DOHH2 (cell line): ENCODE results near the gene LSM14B.
A peak's percentile ranks its signal among the peaks of the same experiment; 100 is the strongest.

Experiments
- H3F3A ChIP-seq: fragments of 200-600 bp; sonication (generic), shearing (Covaris generic); 2 replicates; pipeline ENCODE4 v1.6.0; 2016; ENCODE audit warnings: antibody characterized with exemption, mild to moderate bottlenecking; ENCODE audit not compliant: control insufficient read depth, insufficient read depth
- H3K27ac ChIP-seq: fragments of 200-600 bp; sonication (generic); 2 replicates; pipeline ENCODE4 v1.5.1; 2014; ENCODE audit warnings: low read depth, mild to moderate bottlenecking, low read length, moderate library complexity
- H3K27me3 ChIP-seq: fragments of 200-600 bp; sonication (generic); 2 replicates; pipeline ENCODE4 v1.6.1; 2014; ENCODE audit warnings: mild to moderate bottlenecking, low read length, mixed read lengths; ENCODE audit not compliant: control insufficient read depth
- H3K36me3 ChIP-seq: fragments of 200-600 bp; sonication (generic); 2 replicates; pipeline ENCODE4 v1.6.1; 2014; ENCODE audit warnings: mild to moderate bottlenecking, low read length, moderate library complexity, mixed read lengths; ENCODE audit not compliant: control insufficient read depth
- H3K4me1 ChIP-seq: fragments of 200-600 bp; sonication (generic); 2 replicates; pipeline ENCODE4 v1.6.1; 2014; ENCODE audit warnings: mild to moderate bottlenecking, low read length, mixed read lengths; ENCODE audit not compliant: control insufficient read depth
- H3K4me2 ChIP-seq: fragments of 200-600 bp; sonication (generic); 2 replicates; pipeline ENCODE4 v1.6.0; 2014; ENCODE audit warnings: mild to moderate bottlenecking, low read length, moderate library complexity
- H3K4me3 ChIP-seq: fragments of 200-600 bp; sonication (generic); 2 replicates; pipeline ENCODE4 v1.5.1; 2014; ENCODE audit warnings: mild to moderate bottlenecking, low read length, mixed read lengths
- H3K79me2 ChIP-seq: fragments of 200-600 bp; sonication (generic); 2 replicates; pipeline ENCODE4 v1.6.1; 2014; ENCODE audit warnings: mild to moderate bottlenecking, low read length, mixed read lengths; ENCODE audit not compliant: control insufficient read depth
- H3K9me2 ChIP-seq: fragments of 200-600 bp; sonication (generic); replicated peaks from 2 replicates; pipeline ENCODE4 v1.6.1; 2014; ENCODE audit warnings: mild to moderate bottlenecking, low read length, mixed read lengths; ENCODE audit not compliant: control insufficient read depth
- H3K9me3 ChIP-seq: fragments of 200-600 bp; sonication (generic); 2 replicates; pipeline ENCODE4 v1.6.1; 2014; ENCODE audit warnings: antibody characterized with exemption, low read length, mixed read lengths; ENCODE audit not compliant: control insufficient read depth, insufficient read depth
- H4K20me1 ChIP-seq: fragments of 200-600 bp; sonication (generic); 2 replicates; pipeline ENCODE4 v1.6.0; 2014; ENCODE audit warnings: low read depth, mild to moderate bottlenecking, antibody characterized with exemption, low read length, moderate library complexity; ENCODE audit not compliant: control insufficient read depth, insufficient read depth
- EZH2phosphoT487 ChIP-seq: fragments of 200-600 bp; sonication (generic); IDR thresholded peaks from 2 replicates; pipeline ENCODE4 v1.6.1; 2017; ENCODE audit warnings: borderline replicate concordance, mild to moderate bottlenecking, antibody characterized with exemption, low read length, moderate library complexity, mixed read lengths
- TF ChIP-seq, protein P1 (sequence below): fragments of 200-600 bp; sonication (generic); IDR thresholded peaks from one replicate; pipeline ENCODE4 v1.5.1; 2014; ENCODE audit warnings: antibody characterized with exemption, mild to moderate bottlenecking, low read depth, low read length; ENCODE audit not compliant: poor library complexity, severe bottlenecking

The LSM14B gene

DNA sequence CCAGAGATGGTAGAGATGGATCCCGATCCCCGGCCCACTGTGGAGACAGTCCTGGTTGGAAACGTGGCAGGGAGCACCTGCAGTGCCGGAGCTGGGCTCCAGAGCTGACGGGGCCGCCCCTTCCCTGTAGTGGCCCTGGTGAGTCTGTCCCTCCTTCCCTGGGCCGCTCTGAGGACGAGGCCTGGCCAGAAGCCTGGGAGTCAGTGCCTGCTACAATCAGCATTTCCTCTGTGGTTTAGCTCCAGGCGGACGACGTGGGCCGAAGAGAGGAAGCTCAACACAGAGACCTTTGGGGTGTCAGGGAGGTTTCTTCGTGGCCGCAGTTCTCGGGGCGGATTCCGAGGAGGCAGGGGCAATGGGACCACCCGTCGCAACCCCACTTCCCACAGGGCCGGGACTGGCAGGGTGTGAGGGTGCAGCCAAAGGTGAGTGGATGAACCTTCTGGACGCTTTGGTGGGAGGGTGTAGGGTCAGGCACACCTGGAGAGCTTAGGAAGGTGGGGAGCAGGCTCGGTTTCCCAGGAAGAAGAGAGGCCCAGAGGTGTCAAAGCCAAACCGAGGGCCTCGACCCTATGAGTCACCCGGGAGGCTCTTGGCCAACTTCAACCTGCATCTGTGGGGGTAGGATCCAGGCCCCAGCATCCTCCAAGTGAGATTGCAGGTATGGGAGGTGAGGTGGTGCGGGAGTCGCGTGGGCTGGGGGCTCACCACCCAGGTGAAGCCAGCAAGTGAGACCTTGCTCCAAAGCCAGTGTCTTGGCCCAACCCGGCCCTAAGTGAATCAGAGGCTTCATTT, 11.0 kb downstream of the LSM14B start:
- Histone ChIP-seq H3K4me1 (peaks cover 32% of the 10 kb centered on the region), H3K36me3 (peaks cover 96% of the 10 kb centered on the region), H3K79me2 (peaks cover 63% of the 10 kb centered on the region), H3K27ac (no peak overlapping the region), H3K27me3 (no peaks in the 10 kb centered on the region), H3K9me3 (no peaks in the 10 kb centered on the region), H3K4me3 (no peak overlapping the region), H4K20me1 (peaks cover 6% of the 10 kb centered on the region; the same call in 1 of the 2 replicates), H3F3A (peaks cover 46% of the 10 kb centered on the region), H3K4me2 (no peak overlapping the region), H3K9me2 (no peaks in the 10 kb centered on the region)
- TF ChIP-seq, protein P1, sequence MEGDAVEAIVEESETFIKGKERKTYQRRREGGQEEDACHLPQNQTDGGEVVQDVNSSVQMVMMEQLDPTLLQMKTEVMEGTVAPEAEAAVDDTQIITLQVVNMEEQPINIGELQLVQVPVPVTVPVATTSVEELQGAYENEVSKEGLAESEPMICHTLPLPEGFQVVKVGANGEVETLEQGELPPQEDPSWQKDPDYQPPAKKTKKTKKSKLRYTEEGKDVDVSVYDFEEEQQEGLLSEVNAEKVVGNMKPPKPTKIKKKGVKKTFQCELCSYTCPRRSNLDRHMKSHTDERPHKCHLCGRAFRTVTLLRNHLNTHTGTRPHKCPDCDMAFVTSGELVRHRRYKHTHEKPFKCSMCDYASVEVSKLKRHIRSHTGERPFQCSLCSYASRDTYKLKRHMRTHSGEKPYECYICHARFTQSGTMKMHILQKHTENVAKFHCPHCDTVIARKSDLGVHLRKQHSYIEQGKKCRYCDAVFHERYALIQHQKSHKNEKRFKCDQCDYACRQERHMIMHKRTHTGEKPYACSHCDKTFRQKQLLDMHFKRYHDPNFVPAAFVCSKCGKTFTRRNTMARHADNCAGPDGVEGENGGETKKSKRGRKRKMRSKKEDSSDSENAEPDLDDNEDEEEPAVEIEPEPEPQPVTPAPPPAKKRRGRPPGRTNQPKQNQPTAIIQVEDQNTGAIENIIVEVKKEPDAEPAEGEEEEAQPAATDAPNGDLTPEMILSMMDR: no peak
- no peak for TF ChIP-seq EZH2phosphoT487

GRCh38 chr20:62133864-62134263, 11.6 kb downstream of the LSM14B start:
- no peak overlapping the region for H3K27ac ChIP-seq
- H3K9me2 ChIP-seq: no peaks in the 10 kb centered on the region
- TF ChIP-seq, protein P1: peak; percentile 32
- TF ChIP-seq EZH2phosphoT487: no peak

GRCh38 chr20:62134735-62135231, 12.5 kb downstream of the LSM14B start:
- Histone ChIP-seq H3K9me3 (no peaks in the 10 kb centered on the region), H3K27me3 (no peaks in the 10 kb centered on the region), H4K20me1 (peaks cover 6% of the 10 kb centered on the region; the same call in 1 of the 2 replicates), H3K4me2 (no peak overlapping the region), H3K27ac (no peak overlapping the region), H3F3A (peaks cover 34% of the 10 kb centered on the region), H3K9me2 (no peaks in the 10 kb centered on the region), H3K4me3 (no peak overlapping the region), H3K36me3 (peaks cover 97% of the 10 kb centered on the region), H3K79me2 (peaks cover 60% of the 10 kb centered on the region), H3K4me1 (peaks cover 17% of the 10 kb centered on the region)
- TF ChIP-seq EZH2phosphoT487: no peak
- TF ChIP-seq, protein P1: no peak

More at GRCh38 chr20:62133864-62134263, 11.6 kb downstream of the LSM14B start:
- Histone ChIP-seq H3K79me2 (peaks cover 59% of the 10 kb centered on the region), H4K20me1 (peaks cover 6% of the 10 kb centered on the region; the same call in 1 of the 2 replicates), H3K27me3 (no peaks in the 10 kb centered on the region), H3K4me1 (peaks cover 26% of the 10 kb centered on the region), H3K36me3 (peaks cover 96% of the 10 kb centered on the region), H3K9me3 (no peaks in the 10 kb centered on the region), H3F3A (peaks cover 41% of the 10 kb centered on the region), H3K4me2 (no peak overlapping the region), H3K4me3 (no peak overlapping the region)
